Measurements from ENCODE around the gene PCSK5.

The PCSK5 gene

GRCh38 chr9:75914883-75915452 is 24.5 kb downstream of the PCSK5 start:
- intact Hi-C loops (cut with DNase I): no loop called here
- no peak for DNase-seq

- intact Hi-C loops (cut with DNase I): no loop called here
- DNase-seq: no peak
Measured at GRCh38 chr9:75918154-75918553, 27.7 kb downstream of the PCSK5 start.

- no peak for DNase-seq
- intact Hi-C loops (cut with DNase I): no loop called here
Measured at GRCh38 chr9:75918909-75919308, 28.4 kb downstream of the PCSK5 start.

GRCh38 chr9:75921391-75922127 is 31.1 kb downstream of the PCSK5 start:
- DNase-seq: no peak
- intact Hi-C loops (cut with DNase I): no loop called here

- no peak for DNase-seq
- intact Hi-C loops (cut with DNase I): no loop called here
Measured at GRCh38 chr9:75926385-75926784, 35.9 kb downstream of the PCSK5 start.

- no peak for DNase-seq
Measured at GRCh38 chr9:75927356-75927755, 36.9 kb downstream of the PCSK5 start.

GRCh38 chr9:75930190-75930589 is 39.7 kb downstream of the PCSK5 start:
- DNase-seq: no peak
- intact Hi-C loops (cut with DNase I): no loop called here

More at GRCh38 chr9:75927356-75927755, 36.9 kb downstream of the PCSK5 start:
- intact Hi-C loops (cut with DNase I): no loop called here

GRCh38 chr9:75930730-75931321 is 40.4 kb downstream of the PCSK5 start:
- DNase-seq: no peak
- intact Hi-C loops (cut with DNase I): no loop called here

- intact Hi-C loops (cut with DNase I): no loop called here
- DNase-seq: no peak
Measured at GRCh38 chr9:75933982-75934381, 43.5 kb downstream of the PCSK5 start.

- intact Hi-C loops (cut with DNase I): no loop called here
- DNase-seq: no peak
Measured at GRCh38 chr9:75935591-75935990, 45.1 kb downstream of the PCSK5 start.

- intact Hi-C loops (cut with DNase I): no loop called here
Measured at GRCh38 chr9:75937521-75938258, 47.2 kb downstream of the PCSK5 start.

GRCh38 chr9:75938946-75939345 is 48.5 kb downstream of the PCSK5 start:
- no peak for DNase-seq
- intact Hi-C loops (cut with DNase I): no loop called here

More at GRCh38 chr9:75937521-75938258, 47.2 kb downstream of the PCSK5 start:
- no peak for DNase-seq

- intact Hi-C loops (cut with DNase I): no loop called here
- DNase-seq: no peak
Measured at GRCh38 chr9:75939536-75940111, 49.2 kb downstream of the PCSK5 start.

- DNase-seq: no peak
- intact Hi-C loops (cut with DNase I): no loop called here
Measured at GRCh38 chr9:75941066-75941465, 50.6 kb downstream of the PCSK5 start.

- intact Hi-C loops (cut with DNase I): no loop called here
Measured at GRCh38 chr9:75941577-75942311, 51.3 kb downstream of the PCSK5 start.

GRCh38 chr9:75946766-75947165 is 56.3 kb downstream of the PCSK5 start:
- intact Hi-C loops (cut with DNase I): no loop called here
- DNase-seq: no peak

More at GRCh38 chr9:75941577-75942311, 51.3 kb downstream of the PCSK5 start:
- peak in 1 of 10 donors; percentile 40 for DNase-seq

- no peak for DNase-seq
- intact Hi-C loops (cut with DNase I): no loop called here
Measured at GRCh38 chr9:75947233-75947632, 56.8 kb downstream of the PCSK5 start.

GRCh38 chr9:75950998-75951397 is 60.5 kb downstream of the PCSK5 start:
- intact Hi-C loops (cut with DNase I): no loop called here
- no peak for DNase-seq

- DNase-seq: no peak
- intact Hi-C loops (cut with DNase I): no loop called here
Measured at GRCh38 chr9:75953218-75953617, 62.7 kb downstream of the PCSK5 start.

- no peak for DNase-seq
- intact Hi-C loops (cut with DNase I): no loop called here
Measured at GRCh38 chr9:75956161-75956560, 65.7 kb downstream of the PCSK5 start.

All from posterior cingulate gyrus (tissue), 11 donors.